HepG2 (cell line): ENCODE measurements around the gene CAMTA2. TPM values are rescaled to one million over a fixed set of nuclear protein-coding genes. Genes with fewer than 3 reads are reported as not detected.
A peak's percentile ranks its signal among the peaks of the same experiment; 100 is the strongest.

Source experiments
- CHCHD3 ChIP-seq: sonication (generic); formaldehyde crosslinking; IDR thresholded peaks from 2 replicates; pipeline ENCODE4 v1.8.0; 2022; ENCODE audit warnings: mild to moderate bottlenecking, missing genetic modification reagents, moderate library complexity
- HNRNPH1 ChIP-seq: fragments of 200-400 bp; formaldehyde crosslinking; optimal IDR thresholded peaks from 2 replicates; pipeline ENCODE3; 2017; ENCODE audit warnings: mild to moderate bottlenecking, low read depth, low read length
- HOXA7 ChIP-seq: sonication (generic); formaldehyde crosslinking; IDR thresholded peaks from 2 replicates; pipeline ENCODE4 v1.8.1; 2022; ENCODE audit warnings: mild to moderate bottlenecking, missing genetic modification reagents, moderate library complexity
- KLF16 ChIP-seq, 2 experiments: sonication (generic) in 1 of 2; formaldehyde crosslinking in 1 of 2; IDR thresholded peaks; 2 replicates each; pipeline versions ENCODE4 v1.6.1 to v1.8.0; 2016 to 2023; ENCODE audit warnings: missing genetic modification reagents in 2 of 2, missing compliant biosample characterization in 1 of 2
- NR2C2 ChIP-seq: sonication (generic); formaldehyde crosslinking; IDR thresholded peaks from 2 replicates; pipeline ENCODE4 v1.4.0; 2020; ENCODE audit warnings: missing genetic modification reagents, mild to moderate bottlenecking, moderate library complexity, borderline replicate concordance
- RCOR2 ChIP-seq: IDR thresholded peaks from 2 replicates; pipeline ENCODE4 v1.6.1; 2016; ENCODE audit warnings: missing biosample characterization, missing genetic modification reagents
- SP2 ChIP-seq: sonication (generic); formaldehyde crosslinking; IDR thresholded peaks from 2 replicates; pipeline ENCODE4 v1.5.1; 2020; ENCODE audit warnings: mild to moderate bottlenecking, missing genetic modification reagents
- ZIK1 ChIP-seq: sonication (generic); formaldehyde crosslinking; IDR thresholded peaks from 2 replicates; pipeline ENCODE4 v1.5.0; 2020; ENCODE audit warnings: mild to moderate bottlenecking, low read depth, missing genetic modification reagents, borderline replicate concordance
- ZKSCAN8 ChIP-seq: IDR thresholded peaks from 2 replicates; pipeline ENCODE4 v1.6.1; 2016; ENCODE audit warnings: borderline replicate concordance, missing genetic modification reagents, missing compliant biosample characterization
- ZNF138 ChIP-seq: sonication (generic); formaldehyde crosslinking; IDR thresholded peaks from 2 replicates; pipeline ENCODE4 v1.5.0; 2020; ENCODE audit warnings: mild to moderate bottlenecking, low read depth, missing genetic modification reagents
- ZNF3 ChIP-seq: IDR thresholded peaks from 2 replicates; pipeline ENCODE4 v1.7.0; 2017; ENCODE audit warnings: inconsistent platforms
- ZNF33B ChIP-seq: sonication (generic); formaldehyde crosslinking; IDR thresholded peaks from 2 replicates; pipeline ENCODE4 v1.5.1; 2020; ENCODE audit warnings: mild to moderate bottlenecking, missing genetic modification reagents
- ZNF543 ChIP-seq: sonication (generic); formaldehyde crosslinking; IDR thresholded peaks from 2 replicates; pipeline ENCODE4 v1.4.0; 2020; ENCODE audit warnings: mild to moderate bottlenecking, missing genetic modification reagents
- ZNF652 ChIP-seq: IDR thresholded peaks from 2 replicates; pipeline ENCODE4 v1.6.1; 2016; ENCODE audit warnings: low read depth, borderline replicate concordance
- ZNF724P ChIP-seq: sonication (generic); formaldehyde crosslinking; IDR thresholded peaks from 2 replicates; pipeline ENCODE4 v1.8.0; 2022; ENCODE audit warnings: missing genetic modification reagents, borderline replicate concordance
- ZNF746 ChIP-seq: sonication (generic); formaldehyde crosslinking; IDR thresholded peaks from 2 replicates; pipeline ENCODE4 v1.8.0; 2022; ENCODE audit warnings: mild to moderate bottlenecking, missing genetic modification reagents
- ZNF780A ChIP-seq: sonication (generic); formaldehyde crosslinking; IDR thresholded peaks from 2 replicates; pipeline ENCODE4 v1.8.0; 2022; ENCODE audit warnings: mild to moderate bottlenecking, missing genetic modification reagents, moderate library complexity
- ZNF839 ChIP-seq: sonication (generic); formaldehyde crosslinking; IDR thresholded peaks from 2 replicates; pipeline ENCODE4 v1.4.0; 2020; ENCODE audit warnings: missing genetic modification reagents, mild to moderate bottlenecking, borderline replicate concordance
- polyA plus RNA-seq, 8 experiments: library from polyadenylated mRNA; depleted of rRNA in 3 of 8; stranded (reverse) in 7 of 8; unstranded in 1 of 8; fragments of >200 nt; fragmentation: Illumina TruSeq in 4 of 8; extraction: Trizol in 4 of 8; gene quantifications; 2 replicates each; pipeline versions ENCODE4 v1.2.1 to v1.2.3, GENCODE V29; 2011 to 2016; ENCODE audit warnings: low read depth in 4 of 8, missing spikeins in 1 of 8, mixed read lengths in 1 of 8; ENCODE audit not compliant: insufficient read depth in 1 of 8
- total RNA-seq, 5 experiments: library from RNA; depleted of rRNA; stranded (reverse); fragments of >200 nt; fragmentation: Illumina TruSeq; extraction: Trizol; gene quantifications; 2 replicates each; pipeline ENCODE4 v1.2.3, GENCODE V29; 2016; ENCODE audit warnings: low read depth in 1 of 5
- TF ChIP-seq, protein P1 (sequence below): sonication (generic); formaldehyde crosslinking; IDR thresholded peaks from 2 replicates; pipeline ENCODE4 v1.4.0; 2020; ENCODE audit warnings: mild to moderate bottlenecking, missing genetic modification reagents
- TF ChIP-seq, protein P2 (sequence below): IDR thresholded peaks from 2 replicates; pipeline ENCODE4 v1.6.1; 2012; ENCODE audit warnings: inconsistent platforms
- TF ChIP-seq, protein P3 (sequence below): sonication (generic); formaldehyde crosslinking; IDR thresholded peaks from 2 replicates; pipeline ENCODE4 v1.4.0; 2020; ENCODE audit warnings: mild to moderate bottlenecking, missing genetic modification reagents
- TF ChIP-seq, protein P4 (sequence below): sonication (generic); formaldehyde crosslinking; IDR thresholded peaks from 2 replicates; pipeline ENCODE4 v1.5.0; 2020; ENCODE audit warnings: missing genetic modification reagents
- TF ChIP-seq, protein P5 (sequence below): IDR thresholded peaks from 2 replicates; pipeline ENCODE4 v1.6.1; 2016; ENCODE audit warnings: missing compliant biosample characterization, missing genetic modification reagents, borderline replicate concordance

Gene CAMTA2
- total and polyA plus RNA-seq, 2 of the 13 experiments (the other 11 are each of a cell fraction or from before 2014, with no cell fraction given) = 4.1 to 7.1 TPM

DNA sequence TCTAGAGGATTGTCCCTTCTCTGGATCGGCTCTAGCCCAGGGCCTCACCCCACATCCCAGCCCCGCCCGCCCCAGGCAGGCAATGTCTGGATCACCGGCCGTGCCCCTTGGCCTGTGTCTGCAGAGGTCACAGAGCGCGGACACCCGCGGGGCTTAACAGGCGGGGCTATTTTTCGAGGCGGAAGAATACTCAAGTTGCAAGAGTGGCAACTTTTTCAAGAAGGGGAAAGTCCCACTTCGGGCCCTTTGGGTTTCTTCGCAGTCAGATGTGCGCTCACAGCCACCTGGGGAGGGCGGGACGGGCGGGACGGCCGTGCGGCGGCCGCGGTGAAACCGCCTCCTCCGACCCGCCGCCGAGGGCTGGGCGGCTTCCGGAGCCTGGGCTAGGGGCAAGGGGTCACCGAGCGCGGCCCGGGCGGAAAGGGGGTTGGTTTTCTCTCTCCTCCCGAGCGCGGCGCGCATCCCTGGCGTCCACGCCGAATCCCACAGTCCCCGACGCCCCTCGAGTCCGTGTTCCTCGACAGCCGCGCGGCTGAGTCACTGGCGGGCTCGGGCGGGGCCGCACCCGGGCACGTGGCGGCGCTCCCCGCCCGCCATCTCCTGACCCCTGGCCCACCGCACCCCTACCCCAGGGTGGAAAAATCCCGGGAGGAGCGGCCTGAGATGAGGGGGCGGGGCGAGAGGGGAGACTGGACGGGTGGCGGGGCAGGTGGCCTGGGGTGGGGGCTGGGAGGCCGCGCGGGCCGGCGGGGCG is 38.0 kb downstream of the CAMTA2 start (continued):
- TF ChIP-seq KLF16 (CRISPR knock-in tag; IDR thresholded peaks at IDR 0.05) = no peak
- no peak for TF ChIP-seq ZKSCAN8 (CRISPR knock-in tag)
- TF ChIP-seq ZNF543 (CRISPR knock-in tag) = 0 out of 2 replicates have a peak, but pooled peaks have one; percentile 39
- TF ChIP-seq ZNF746 = peak; percentile 89
- TF ChIP-seq RCOR2 (CRISPR knock-in tag) = no peak; the same call in 1 of the 2 replicates
- TF ChIP-seq, protein P1, sequence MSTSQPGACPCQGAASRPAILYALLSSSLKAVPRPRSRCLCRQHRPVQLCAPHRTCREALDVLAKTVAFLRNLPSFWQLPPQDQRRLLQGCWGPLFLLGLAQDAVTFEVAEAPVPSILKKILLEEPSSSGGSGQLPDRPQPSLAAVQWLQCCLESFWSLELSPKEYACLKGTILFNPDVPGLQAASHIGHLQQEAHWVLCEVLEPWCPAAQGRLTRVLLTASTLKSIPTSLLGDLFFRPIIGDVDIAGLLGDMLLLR (CRISPR knock-in tag) = no peak
- TF ChIP-seq HNRNPH1 = no peak
- 0 out of 2 replicates have a peak, but pooled peaks have one; percentile 32 for TF ChIP-seq HOXA7 (CRISPR knock-in tag)
- no peak for TF ChIP-seq ZNF839 (CRISPR knock-in tag)
- TF ChIP-seq ZNF3 (CRISPR knock-in tag) = no peak
- TF ChIP-seq ZNF138 (CRISPR knock-in tag) = 0 out of 2 replicates have a peak, but pooled peaks have one; percentile 69
- no peak for TF ChIP-seq ZIK1
- TF ChIP-seq, protein P2, sequence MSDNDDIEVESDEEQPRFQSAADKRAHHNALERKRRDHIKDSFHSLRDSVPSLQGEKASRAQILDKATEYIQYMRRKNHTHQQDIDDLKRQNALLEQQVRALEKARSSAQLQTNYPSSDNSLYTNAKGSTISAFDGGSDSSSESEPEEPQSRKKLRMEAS = peak; percentile 97
- TF ChIP-seq ZNF780A (CRISPR knock-in tag) = no peak
- TF ChIP-seq ZNF724P = no peak
- no peak for TF ChIP-seq CHCHD3 (CRISPR knock-in tag)
- TF ChIP-seq, protein P3, sequence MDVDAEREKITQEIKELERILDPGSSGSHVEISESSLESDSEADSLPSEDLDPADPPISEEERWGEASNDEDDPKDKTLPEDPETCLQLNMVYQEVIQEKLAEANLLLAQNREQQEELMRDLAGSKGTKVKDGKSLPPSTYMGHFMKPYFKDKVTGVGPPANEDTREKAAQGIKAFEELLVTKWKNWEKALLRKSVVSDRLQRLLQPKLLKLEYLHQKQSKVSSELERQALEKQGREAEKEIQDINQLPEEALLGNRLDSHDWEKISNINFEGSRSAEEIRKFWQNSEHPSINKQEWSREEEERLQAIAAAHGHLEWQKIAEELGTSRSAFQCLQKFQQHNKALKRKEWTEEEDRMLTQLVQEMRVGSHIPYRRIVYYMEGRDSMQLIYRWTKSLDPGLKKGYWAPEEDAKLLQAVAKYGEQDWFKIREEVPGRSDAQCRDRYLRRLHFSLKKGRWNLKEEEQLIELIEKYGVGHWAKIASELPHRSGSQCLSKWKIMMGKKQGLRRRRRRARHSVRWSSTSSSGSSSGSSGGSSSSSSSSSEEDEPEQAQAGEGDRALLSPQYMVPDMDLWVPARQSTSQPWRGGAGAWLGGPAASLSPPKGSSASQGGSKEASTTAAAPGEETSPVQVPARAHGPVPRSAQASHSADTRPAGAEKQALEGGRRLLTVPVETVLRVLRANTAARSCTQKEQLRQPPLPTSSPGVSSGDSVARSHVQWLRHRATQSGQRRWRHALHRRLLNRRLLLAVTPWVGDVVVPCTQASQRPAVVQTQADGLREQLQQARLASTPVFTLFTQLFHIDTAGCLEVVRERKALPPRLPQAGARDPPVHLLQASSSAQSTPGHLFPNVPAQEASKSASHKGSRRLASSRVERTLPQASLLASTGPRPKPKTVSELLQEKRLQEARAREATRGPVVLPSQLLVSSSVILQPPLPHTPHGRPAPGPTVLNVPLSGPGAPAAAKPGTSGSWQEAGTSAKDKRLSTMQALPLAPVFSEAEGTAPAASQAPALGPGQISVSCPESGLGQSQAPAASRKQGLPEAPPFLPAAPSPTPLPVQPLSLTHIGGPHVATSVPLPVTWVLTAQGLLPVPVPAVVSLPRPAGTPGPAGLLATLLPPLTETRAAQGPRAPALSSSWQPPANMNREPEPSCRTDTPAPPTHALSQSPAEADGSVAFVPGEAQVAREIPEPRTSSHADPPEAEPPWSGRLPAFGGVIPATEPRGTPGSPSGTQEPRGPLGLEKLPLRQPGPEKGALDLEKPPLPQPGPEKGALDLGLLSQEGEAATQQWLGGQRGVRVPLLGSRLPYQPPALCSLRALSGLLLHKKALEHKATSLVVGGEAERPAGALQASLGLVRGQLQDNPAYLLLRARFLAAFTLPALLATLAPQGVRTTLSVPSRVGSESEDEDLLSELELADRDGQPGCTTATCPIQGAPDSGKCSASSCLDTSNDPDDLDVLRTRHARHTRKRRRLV (CRISPR knock-in tag) = no peak
- TF ChIP-seq, protein P4, sequence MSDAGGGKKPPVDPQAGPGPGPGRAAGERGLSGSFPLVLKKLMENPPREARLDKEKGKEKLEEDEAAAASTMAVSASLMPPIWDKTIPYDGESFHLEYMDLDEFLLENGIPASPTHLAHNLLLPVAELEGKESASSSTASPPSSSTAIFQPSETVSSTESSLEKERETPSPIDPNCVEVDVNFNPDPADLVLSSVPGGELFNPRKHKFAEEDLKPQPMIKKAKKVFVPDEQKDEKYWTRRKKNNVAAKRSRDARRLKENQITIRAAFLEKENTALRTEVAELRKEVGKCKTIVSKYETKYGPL (CRISPR knock-in tag) = no peak
- no peak for TF ChIP-seq ZNF652 (CRISPR knock-in tag)
- TF ChIP-seq SP2 = no peak
- TF ChIP-seq, protein P5, sequence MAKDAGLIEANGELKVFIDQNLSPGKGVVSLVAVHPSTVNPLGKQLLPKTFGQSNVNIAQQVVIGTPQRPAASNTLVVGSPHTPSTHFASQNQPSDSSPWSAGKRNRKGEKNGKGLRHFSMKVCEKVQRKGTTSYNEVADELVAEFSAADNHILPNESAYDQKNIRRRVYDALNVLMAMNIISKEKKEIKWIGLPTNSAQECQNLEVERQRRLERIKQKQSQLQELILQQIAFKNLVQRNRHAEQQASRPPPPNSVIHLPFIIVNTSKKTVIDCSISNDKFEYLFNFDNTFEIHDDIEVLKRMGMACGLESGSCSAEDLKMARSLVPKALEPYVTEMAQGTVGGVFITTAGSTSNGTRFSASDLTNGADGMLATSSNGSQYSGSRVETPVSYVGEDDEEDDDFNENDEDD (CRISPR knock-in tag) = peak; percentile 88
- TF ChIP-seq ZNF33B = 0 out of 2 replicates have a peak, but pooled peaks have one; percentile 70
- TF ChIP-seq NR2C2 = peak; percentile 80
